ENCODE results near the gene SYNDIG1. TPM values are rescaled to one million over a fixed set of nuclear protein-coding genes. Genes with fewer than 3 reads are reported as not detected.

Gene SYNDIG1
- total RNA-seq, 1 experiment from 2014 or later, result not detected

- H3K9me2 ChIP-seq (replicated peaks; ENCODE audit: low read length), result no peaks in the 10 kb centered on the region
Observed at GRCh38 chr20:24611360-24612140, 142.1 kb downstream of the SYNDIG1 start.

GRCh38 chr20:24612799-24613775 is 143.7 kb downstream of the SYNDIG1 start:
- H3K9ac ChIP-seq (ENCODE audit: low read length), result no peak overlapping the region
- H3K9me3 ChIP-seq (ENCODE audit: low read length), result no peaks in the 10 kb centered on the region
- ChIA-PET CTCF (no interaction called here), POLR2A (ENCODE audit: unreplicated experiment) (no interaction called here)
- TF ChIP-seq EZH2phosphoT487 (IDR thresholded peaks at IDR 0.05; ENCODE audit: borderline replicate concordance, low read length) (no peak), EZH2 (IDR thresholded peaks at IDR 0.05; ENCODE audit: low read length, unreplicated experiment) (no peak), CTCF (conservative IDR thresholded peaks at IDR 0.05; ENCODE audit: low read depth, low read length) (no peak)
- H3K4me2 ChIP-seq (ENCODE audit: low read length), result no peak overlapping the region
- no peaks in the 10 kb centered on the region for H4K20me1 ChIP-seq (ENCODE audit: low read length)
- no peak overlapping the region for H3K4me3 ChIP-seq (ENCODE audit: low read length)
- no peak overlapping the region for H3K27ac ChIP-seq (ENCODE audit: low read length)
- H3K4me1 ChIP-seq (ENCODE audit: insufficient read depth, low read length), result no peaks in the 10 kb centered on the region
- no peak overlapping the region for H2AFZ ChIP-seq (ENCODE audit: low read length)
- peaks cover 94% of the 10 kb centered on the region for H3K27me3 ChIP-seq (ENCODE audit: low read length)
- DNase-seq (no peak), ATAC-seq (no peak)
- H3F3A ChIP-seq (ENCODE audit: low read length, unreplicated experiment), result no peaks in the 10 kb centered on the region
- H3K79me2 ChIP-seq (ENCODE audit: low read length), result no peaks in the 10 kb centered on the region
- H3K9me2 ChIP-seq (replicated peaks; ENCODE audit: low read length), result no peaks in the 10 kb centered on the region
- BruUV-seq (replicated peaks), result no TSS peak
- intact Hi-C loops (cut with micrococcal nuclease), result no loop called here
- no peaks in the 10 kb centered on the region for H3K36me3 ChIP-seq (ENCODE audit: low read depth, low read length)

More at GRCh38 chr20:24611360-24612140, 142.1 kb downstream of the SYNDIG1 start:
- no peaks in the 10 kb centered on the region for H3K9me3 ChIP-seq (ENCODE audit: low read length)
- ChIA-PET POLR2A (ENCODE audit: unreplicated experiment) (no interaction called here), CTCF (no interaction called here)
- no peak overlapping the region for H3K4me3 ChIP-seq (ENCODE audit: low read length)
- H3K36me3 ChIP-seq (ENCODE audit: low read depth, low read length), result no peaks in the 10 kb centered on the region
- H3K27ac ChIP-seq (ENCODE audit: low read length), result no peak overlapping the region
- H3K4me1 ChIP-seq (ENCODE audit: insufficient read depth, low read length), result no peaks in the 10 kb centered on the region
- no peak for ATAC-seq
- no peaks in the 10 kb centered on the region for H3F3A ChIP-seq (ENCODE audit: low read length, unreplicated experiment)
- no peak overlapping the region for H2AFZ ChIP-seq (ENCODE audit: low read length)
- intact Hi-C loops (cut with micrococcal nuclease), result no loop called here
- BruUV-seq (replicated peaks), result no TSS peak
- H3K4me2 ChIP-seq (ENCODE audit: low read length), result no peak overlapping the region
- no peak for DNase-seq
- no peak overlapping the region for H3K9ac ChIP-seq (ENCODE audit: low read length)
- no peaks in the 10 kb centered on the region for H3K79me2 ChIP-seq (ENCODE audit: low read length)
- H3K27me3 ChIP-seq (ENCODE audit: low read length), result peaks cover 94% of the 10 kb centered on the region
- H4K20me1 ChIP-seq (ENCODE audit: low read length), result no peaks in the 10 kb centered on the region
- TF ChIP-seq EZH2phosphoT487 (IDR thresholded peaks at IDR 0.05; ENCODE audit: borderline replicate concordance, low read length), result no peak
- no peak for TF ChIP-seq CTCF (conservative IDR thresholded peaks at IDR 0.05; ENCODE audit: low read depth, low read length)
- no peak for TF ChIP-seq EZH2 (IDR thresholded peaks at IDR 0.05; ENCODE audit: low read length, unreplicated experiment)

Measured in PC-3 (cell line).